Jurkat, Clone E6-1 (cell line): ENCODE results near the gene RCAN2.

ENCODE experiments used
- DNase-seq: peaks from one replicate; pipeline ENCODE4 v3.0.0-alpha.2; 2011; ENCODE audit warnings: low read depth, low spot score
- H3K4me3 ChIP-seq: 2 replicates; pipeline ENCODE4 v1.5.1; 2011; ENCODE audit warnings: mild to moderate bottlenecking, low read length, control low read depth, moderate library complexity

Gene RCAN2

GRCh38 chr6:46320505-46320904, 170.7 kb downstream of the RCAN2 start:
- no peak for DNase-seq
- no peak overlapping the region for H3K4me3 ChIP-seq

GRCh38 chr6:46315589-46315988, 175.7 kb downstream of the RCAN2 start:
- H3K4me3 ChIP-seq = no peak overlapping the region
- no peak for DNase-seq

- H3K4me3 ChIP-seq = no peak overlapping the region
- DNase-seq = no peak
These were observed 178.6 kb downstream of the RCAN2 start for GRCh38 chr6:46312654-46313053.

- DNase-seq = no peak
- no peak overlapping the region for H3K4me3 ChIP-seq
These were observed 181.1 kb downstream of the RCAN2 start for GRCh38 chr6:46310196-46310595.

- no peak for DNase-seq
- H3K4me3 ChIP-seq = no peak overlapping the region
These were observed 184.8 kb downstream of the RCAN2 start for GRCh38 chr6:46306431-46306830.

GRCh38 chr6:46305833-46306232, 185.4 kb downstream of the RCAN2 start:
- no peak for DNase-seq
- H3K4me3 ChIP-seq = no peak overlapping the region

GRCh38 chr6:46305236-46305635, 186.0 kb downstream of the RCAN2 start:
- DNase-seq = no peak
- no peak overlapping the region for H3K4me3 ChIP-seq

- no peak overlapping the region for H3K4me3 ChIP-seq
- no peak for DNase-seq
These were observed 188.4 kb downstream of the RCAN2 start for GRCh38 chr6:46302816-46303215.

GRCh38 chr6:46302176-46302575, 189.1 kb downstream of the RCAN2 start:
- no peak for DNase-seq
- no peak overlapping the region for H3K4me3 ChIP-seq

GRCh38 chr6:46299253-46299652, 192.0 kb downstream of the RCAN2 start:
- DNase-seq = no peak
- no peak overlapping the region for H3K4me3 ChIP-seq

- DNase-seq = no peak
- H3K4me3 ChIP-seq = no peak overlapping the region
These were observed 194.7 kb downstream of the RCAN2 start for GRCh38 chr6:46296586-46296985.

GRCh38 chr6:46293641-46294316, 197.5 kb downstream of the RCAN2 start:
- DNase-seq = no peak
- H3K4me3 ChIP-seq = no peak overlapping the region

- H3K4me3 ChIP-seq = no peak overlapping the region
- no peak for DNase-seq
These were observed 199.4 kb downstream of the RCAN2 start for GRCh38 chr6:46291880-46292279.

- no peak for DNase-seq
- H3K4me3 ChIP-seq = no peak overlapping the region
These were observed 200.0 kb downstream of the RCAN2 start for GRCh38 chr6:46291275-46291633.

- DNase-seq = no peak
- no peak overlapping the region for H3K4me3 ChIP-seq
These were observed 200.6 kb downstream of the RCAN2 start for GRCh38 chr6:46290421-46291274.

GRCh38 chr6:46289898-46290297, 201.4 kb downstream of the RCAN2 start:
- H3K4me3 ChIP-seq = no peak overlapping the region
- DNase-seq = no peak

- no peak for DNase-seq
- no peak overlapping the region for H3K4me3 ChIP-seq
These were observed 202.4 kb downstream of the RCAN2 start for GRCh38 chr6:46288835-46289234.

GRCh38 chr6:46287681-46288080, 203.6 kb downstream of the RCAN2 start:
- no peak overlapping the region for H3K4me3 ChIP-seq
- no peak for DNase-seq

- DNase-seq = no peak
- no peak overlapping the region for H3K4me3 ChIP-seq
These were observed 204.2 kb downstream of the RCAN2 start for GRCh38 chr6:46287043-46287442.

- H3K4me3 ChIP-seq = no peak overlapping the region
- DNase-seq = no peak
These were observed 206.8 kb downstream of the RCAN2 start for GRCh38 chr6:46284475-46284874.

- no peak overlapping the region for H3K4me3 ChIP-seq
- no peak for DNase-seq
These were observed 210.1 kb downstream of the RCAN2 start for GRCh38 chr6:46281110-46281509.
